HL-60 (cell line): ENCODE results near the gene ARL10.

Experiments used
- DNase-seq, 2 experiments: peaks; one replicate each; pipeline ENCODE4 v3.0.0-alpha.2; 2010 to 2020; ENCODE audit warnings: low read depth in 1 of 2, low spot score in 1 of 2
- H3K27ac ChIP-seq: fragments of 250-450 bp; sonication (Bioruptor Pico); replicated peaks from 2 replicates; pipeline ENCODE4 v1.5.1; 2020; ENCODE audit warnings: mild to moderate bottlenecking, moderate library complexity
- H3K27me3 ChIP-seq: fragments of 250-450 bp; sonication (Bioruptor Pico); 2 replicates; pipeline ENCODE4 v1.5.1; 2021; ENCODE audit warnings: mild to moderate bottlenecking, moderate library complexity; ENCODE audit not compliant: insufficient read depth, poor library complexity, severe bottlenecking
- H3K4me3 ChIP-seq: replicated peaks from 2 replicates; pipeline ENCODE4 v1.5.1; 2011; ENCODE audit warnings: mild to moderate bottlenecking, control low read depth, low read length; ENCODE audit not compliant: insufficient read depth
- CTCF ChIP-seq: IDR thresholded peaks from one replicate; pipeline ENCODE4 v1.5.1; 2011; ENCODE audit warnings: low read length, control low read depth, inconsistent platforms; ENCODE audit not compliant: insufficient read depth
- GABPA ChIP-seq: IDR thresholded peaks from 2 replicates; pipeline ENCODE4 v1.6.1; 2012; ENCODE audit warnings: low read depth
- POLR2AphosphoS5 ChIP-seq: IDR thresholded peaks from 2 replicates; pipeline ENCODE4 v1.6.1; 2012; ENCODE audit warnings: low read depth
- REST ChIP-seq: IDR thresholded peaks from 2 replicates; pipeline ENCODE4 v1.6.1; 2012; ENCODE audit warnings: low read depth; ENCODE audit not compliant: insufficient replicate concordance
- SPI1 ChIP-seq: IDR thresholded peaks from 2 replicates; pipeline ENCODE4 v1.6.1; 2012; ENCODE audit warnings: low read depth, mild to moderate bottlenecking, borderline replicate concordance
- long read RNA-seq: library from polyadenylated mRNA; unstranded; transcript quantifications from one replicate; pipeline ENCODE4 v2.0.0, GENCODE V29; 2020

Gene ARL10
- long read RNA-seq, partial matches to known transcripts: 0 of 2 reads
- long read RNA-seq, other reads (novel, unspliced or antisense): 2 of 2 reads

GRCh38 chr5:176365351-176366231 is at the start of gene ARL10:
Gene ARL10, plus strand, starts transcription at chr5:176365487. Its CDS starts 77 bp downstream, at chr5:176365564.
- Histone ChIP-seq H3K27me3 (peaks cover 12% of the 10 kb centered on the region), H3K27ac (no peak within 1 kb of the TSS), H3K4me3 (peak within 1 kb of the TSS; percentile 49)
- no peak for DNase-seq
- no peak for TF ChIP-seq POLR2AphosphoS5
- TF ChIP-seq CTCF: no peak
- TF ChIP-seq SPI1: no peak
- TF ChIP-seq GABPA: no peak
- TF ChIP-seq REST: no peak

- TF ChIP-seq POLR2AphosphoS5: no peak
- no peak for TF ChIP-seq SPI1
- TF ChIP-seq GABPA: no peak
- TF ChIP-seq REST: no peak
- Histone ChIP-seq H3K27me3 (no peaks in the 10 kb centered on the region), H3K4me3 (no peak overlapping the region), H3K27ac (no peak overlapping the region)
- DNase-seq: no peak
Measured at GRCh38 chr5:176317534-176318374, 47.5 kb upstream of the ARL10 start.

- no peak for DNase-seq
- TF ChIP-seq CTCF (no peak), REST (no peak), POLR2AphosphoS5 (no peak), SPI1 (no peak), GABPA (no peak)
- Histone ChIP-seq H3K27me3 (no peaks in the 10 kb centered on the region), H3K27ac (no peak overlapping the region), H3K4me3 (no peak overlapping the region)
Measured at GRCh38 chr5:176319827-176320554, 45.3 kb upstream of the ARL10 start.
